Measurements from ENCODE around the gene CEP250.

GRCh38 chr20:35436177-35436573 lies 19.2 kb upstream of the CEP250 start:
- no peak for TF ChIP-seq CTCF (IDR thresholded peaks at IDR 0.05; ENCODE audit: insufficient read depth, low read length)
- no peak for TF ChIP-seq REST (IDR thresholded peaks at IDR 0.05; ENCODE audit: insufficient replicate concordance, low read depth)
- no peak for TF ChIP-seq POLR2AphosphoS5 (IDR thresholded peaks at IDR 0.05; ENCODE audit: low read depth)

All from HL-60 (cell line).